Measurements from ENCODE around the gene RPL37.
"Not testable (repeated sequence)": the region's sequence is repeated elsewhere in the genome, so short reads cannot be mapped to it uniquely, and the experiment has no call there.

Gene RPL37

DNA sequence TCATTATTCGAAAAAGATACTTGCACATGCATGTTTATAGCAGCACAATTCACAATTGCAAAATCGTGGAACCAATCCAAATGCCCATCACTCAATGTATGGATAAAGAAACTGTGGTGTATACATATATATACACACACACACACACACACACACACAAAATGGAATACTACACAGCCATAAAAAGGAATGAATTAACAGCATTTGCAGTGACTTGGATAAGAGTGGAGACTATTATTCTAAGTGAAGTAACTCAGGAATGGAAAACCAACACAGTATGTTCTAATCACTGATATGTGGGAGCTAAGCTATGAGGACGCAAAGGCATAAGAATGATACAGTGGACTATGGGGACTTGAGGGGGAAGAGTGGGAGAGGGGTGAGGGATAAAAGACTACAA is 40.1 kb downstream of the RPL37 start:
- not testable (repeated sequence) for DNase-seq

DNA sequence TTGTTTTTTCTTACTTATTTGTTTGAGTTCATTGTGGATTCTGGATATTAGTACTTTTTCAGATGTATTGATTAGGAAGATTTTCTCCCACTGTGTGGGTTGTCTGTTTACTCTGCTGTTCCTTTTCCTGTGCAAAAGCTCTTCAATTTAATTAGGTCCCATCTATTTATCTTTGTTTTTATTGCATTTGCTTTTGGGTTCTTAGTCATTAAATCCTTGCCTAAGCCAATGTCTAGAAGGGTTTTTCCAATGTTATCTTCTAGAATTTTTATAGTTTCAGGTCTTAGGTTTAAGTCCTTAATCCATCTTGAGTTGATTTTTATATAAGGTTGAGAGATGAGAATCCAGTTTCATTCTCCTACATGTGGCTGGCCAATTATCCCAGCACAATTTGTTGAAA is 40.7 kb downstream of the RPL37 start:
- DNase-seq: not testable (repeated sequence)

DNA sequence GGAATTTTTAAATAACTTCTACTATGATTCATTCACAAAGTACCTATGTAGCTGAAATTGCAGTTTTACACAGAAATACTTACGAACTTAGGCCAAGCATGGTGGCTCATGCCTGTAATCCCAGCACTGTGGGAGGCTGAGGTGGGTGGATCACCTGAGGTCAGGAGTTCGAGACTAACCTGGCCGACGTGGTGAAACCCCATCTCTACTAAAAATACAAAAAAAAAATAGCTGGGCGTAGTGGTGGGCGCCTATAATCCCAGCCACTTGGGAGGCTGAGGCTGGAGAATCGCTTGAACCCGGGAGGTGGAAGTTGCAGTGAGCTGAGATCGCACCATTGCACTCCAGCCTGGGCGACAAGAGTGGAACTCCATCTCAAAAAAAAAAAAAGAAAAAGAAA is 42.3 kb downstream of the RPL37 start:
- not testable (repeated sequence) for DNase-seq

DNA sequence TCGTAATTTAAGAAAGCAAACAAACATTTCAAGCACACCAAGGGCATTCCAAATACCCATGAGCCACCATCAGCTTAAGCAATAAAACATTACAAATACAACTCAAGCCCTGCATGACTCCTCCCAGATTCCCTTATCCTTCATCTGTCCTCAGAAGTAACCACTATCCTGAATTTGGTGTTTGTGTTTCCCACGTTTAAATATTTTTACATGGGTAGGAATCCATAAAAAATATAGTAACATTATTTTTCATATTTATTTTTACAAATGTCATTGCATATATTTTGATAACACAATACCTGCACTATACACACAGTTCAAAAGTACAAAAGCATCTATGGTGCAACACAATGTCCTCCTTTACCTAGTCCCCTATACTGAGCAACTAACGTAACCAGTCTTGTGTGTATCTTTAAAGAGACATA is 43.3 kb downstream of the RPL37 start:
- DNase-seq: no peak

- DNase-seq: no peak
Measured at GRCh38 chr5:40790947-40791593, 44.0 kb downstream of the RPL37 start.

- not testable (repeated sequence) for DNase-seq
Measured at GRCh38 chr5:40788941-40789340, 46.1 kb downstream of the RPL37 start.

- no peak for DNase-seq
Measured at GRCh38 chr5:40787986-40788385, 47.0 kb downstream of the RPL37 start.

DNA sequence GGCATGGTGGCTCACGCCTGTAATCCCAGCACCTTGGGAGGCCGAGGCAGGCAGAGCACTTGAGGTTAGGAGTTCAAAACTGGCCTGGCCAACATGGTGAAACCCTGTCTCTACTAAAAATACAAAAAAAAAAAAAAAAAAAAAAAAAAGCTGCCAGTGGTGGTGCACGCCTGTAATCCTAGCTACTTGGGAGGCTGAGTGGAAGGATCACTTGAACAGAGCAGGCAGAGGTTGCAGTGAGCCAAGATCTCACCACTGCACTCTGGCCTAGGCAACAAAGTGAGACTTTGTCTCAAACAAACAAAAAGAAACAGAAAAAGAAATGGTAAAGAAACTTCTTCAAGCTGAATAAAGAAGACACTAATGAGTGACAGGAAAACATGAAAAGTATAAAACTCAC is 48.4 kb downstream of the RPL37 start:
- DNase-seq: not testable (repeated sequence)

DNA sequence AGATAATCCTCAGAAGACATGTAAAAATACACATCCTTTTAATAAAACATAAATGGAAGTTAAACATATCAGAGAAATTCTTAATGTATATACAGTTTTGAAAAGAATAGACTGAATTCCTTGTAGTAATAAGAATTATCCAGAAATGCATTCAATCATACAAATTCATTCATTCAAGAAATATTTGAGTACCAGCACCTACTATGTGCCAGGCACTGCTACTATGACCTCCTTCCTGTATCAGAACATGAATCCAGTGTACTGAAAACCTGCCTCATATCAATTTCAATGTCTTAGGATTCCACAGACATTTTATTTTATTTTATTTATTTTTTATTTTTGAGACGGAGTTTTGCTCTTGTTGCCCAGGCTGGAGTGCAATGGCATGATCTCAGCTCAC is 50.1 kb downstream of the RPL37 start:
- no peak for DNase-seq

GRCh38 chr5:40784027-40784653 is 50.9 kb downstream of the RPL37 start:
- DNase-seq: no peak

GRCh38 chr5:40781843-40782409 is 53.1 kb downstream of the RPL37 start:
- DNase-seq: no peak

GRCh38 chr5:40780858-40781257 is 54.2 kb downstream of the RPL37 start:
- DNase-seq: no peak

- no peak for DNase-seq
Measured at GRCh38 chr5:40780199-40780598, 54.8 kb downstream of the RPL37 start.

GRCh38 chr5:40779561-40779960 is 55.5 kb downstream of the RPL37 start:
- no peak for DNase-seq

DNA sequence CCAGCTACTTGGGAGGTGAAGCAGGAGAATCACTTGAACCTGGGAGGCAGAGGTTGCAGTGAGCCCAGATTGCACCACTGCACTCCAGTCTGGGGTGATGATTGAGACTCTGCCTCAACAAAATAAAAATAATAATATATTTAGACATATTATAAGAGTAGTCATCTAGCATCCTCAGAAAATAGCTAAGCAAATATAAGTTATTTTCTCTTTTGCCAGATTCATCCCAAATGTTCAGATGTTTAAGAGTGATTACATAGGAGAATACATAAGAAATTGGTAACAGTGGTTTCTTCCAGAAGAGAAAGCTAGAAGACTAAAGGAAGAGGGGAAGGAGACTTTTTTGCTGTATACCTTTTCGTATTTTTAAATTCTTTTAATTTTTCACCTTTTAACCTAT is 56.9 kb downstream of the RPL37 start:
- DNase-seq: no peak

GRCh38 chr5:40776658-40776977 is 58.4 kb downstream of the RPL37 start:
- DNase-seq: no peak

- DNase-seq: no peak
Measured at GRCh38 chr5:40775846-40776657, 59.0 kb downstream of the RPL37 start.

All from NCI-H187 treated with DMSO at 0.1 percent for 48 hours (cell line).